ENCODE data around the gene SMIM12. TPM values are rescaled to one million over a fixed set of nuclear protein-coding genes. Genes with fewer than 3 reads are reported as not detected.

SMIM12 gene
- total and polyA plus RNA-seq, 7 donors, result 18.0 to 63.1 (median 25.3) TPM

- TF ChIP-seq CTCF (IDR thresholded peaks at IDR 0.05) (no peak), EP300 (IDR thresholded peaks at IDR 0.05) (no peak), POLR2A (IDR thresholded peaks at IDR 0.05) (no peak), POLR2AphosphoS5 (IDR thresholded peaks at IDR 0.05) (no peak)
- DNase-seq, result no peak
- intact Hi-C loops (cut with DNase I), result no loop called here
- WGBS, 2 donors, result 84 to 86% methylated on average over 12 of the region's 12 CpGs
- H3K9me3 ChIP-seq, result no peaks in the 10 kb centered on the region
- H3K4me3 ChIP-seq, result no peak overlapping the region
- no peaks in the 10 kb centered on the region for H3K4me1 ChIP-seq
- no peak overlapping the region for H3K27ac ChIP-seq
- no peaks in the 10 kb centered on the region for H3K36me3 ChIP-seq
- no peaks in the 10 kb centered on the region for H3K27me3 ChIP-seq
These were observed 45.5 kb upstream of the SMIM12 start for GRCh38 chr1:34905098-34905459.

- no peaks in the 10 kb centered on the region for H3K36me3 ChIP-seq
- intact Hi-C loops (cut with DNase I), result no loop called here
- 89 to 92% methylated on average over 33 of the region's 33 CpGs for WGBS, 2 donors
- H3K4me3 ChIP-seq, result no peak overlapping the region
- H3K4me1 ChIP-seq, result no peaks in the 10 kb centered on the region
- no peaks in the 10 kb centered on the region for H3K9me3 ChIP-seq
- DNase-seq, result no peak
- TF ChIP-seq POLR2AphosphoS5 (IDR thresholded peaks at IDR 0.05), result no peak
- no peak for TF ChIP-seq CTCF (IDR thresholded peaks at IDR 0.05)
- no peak for TF ChIP-seq EP300 (IDR thresholded peaks at IDR 0.05)
- no peak for TF ChIP-seq POLR2A (IDR thresholded peaks at IDR 0.05)
- H3K27me3 ChIP-seq, result no peaks in the 10 kb centered on the region
- no peak overlapping the region for H3K27ac ChIP-seq
These were observed 44.9 kb upstream of the SMIM12 start for GRCh38 chr1:34904236-34905097.

- Histone ChIP-seq H3K4me3 (no peak overlapping the region), H3K9me3 (no peaks in the 10 kb centered on the region), H3K36me3 (no peaks in the 10 kb centered on the region), H3K4me1 (no peaks in the 10 kb centered on the region), H3K27me3 (no peaks in the 10 kb centered on the region), H3K27ac (no peak overlapping the region)
- DNase-seq, result no peak
- 66 to 74% methylated on average over 7 of the region's 7 CpGs for WGBS, 2 donors
- intact Hi-C loops (cut with DNase I), result no loop called here
- TF ChIP-seq EP300 (IDR thresholded peaks at IDR 0.05) (no peak), POLR2AphosphoS5 (IDR thresholded peaks at IDR 0.05) (no peak), CTCF (IDR thresholded peaks at IDR 0.05) (no peak), POLR2A (IDR thresholded peaks at IDR 0.05) (no peak)
These were observed 42.4 kb upstream of the SMIM12 start for GRCh38 chr1:34901919-34902318.

- Histone ChIP-seq H3K36me3 (no peaks in the 10 kb centered on the region), H3K27me3 (no peaks in the 10 kb centered on the region), H3K27ac (no peak overlapping the region), H3K9me3 (no peaks in the 10 kb centered on the region), H3K4me3 (no peak overlapping the region), H3K4me1 (no peaks in the 10 kb centered on the region)
- no peak for TF ChIP-seq POLR2AphosphoS5 (IDR thresholded peaks at IDR 0.05)
- no peak for TF ChIP-seq CTCF (IDR thresholded peaks at IDR 0.05)
- TF ChIP-seq POLR2A (IDR thresholded peaks at IDR 0.05), result no peak
- TF ChIP-seq EP300 (IDR thresholded peaks at IDR 0.05), result no peak
- intact Hi-C loops (cut with DNase I), result no loop called here
- no peak for DNase-seq
- 73 to 74% methylated on average over 13 of the region's 13 CpGs for WGBS, 2 donors
These were observed 41.4 kb upstream of the SMIM12 start for GRCh38 chr1:34900775-34901502.
